VCaP (cell line): ENCODE results near the gene RNF157.
"Not testable (repeated sequence)": the region's sequence is repeated elsewhere in the genome, so short reads cannot be mapped to it uniquely, and the experiment has no call there.

Source experiments
- H3K27ac ChIP-seq: fragments of 450-650 bp; 2 replicates; pipeline ENCODE4 v1.5.1; 2017
- CTCF ChIP-seq: fragments of 450-650 bp; conservative IDR thresholded peaks from 2 replicates; pipeline ENCODE4 v1.5.1; 2017; ENCODE audit warnings: mild to moderate bottlenecking, moderate library complexity

RNF157 gene

GRCh38 chr17:76223802-76224201 is 16.5 kb downstream of the RNF157 start:
- H3K27ac ChIP-seq = no peak overlapping the region
- no peak for TF ChIP-seq CTCF

- no peak for TF ChIP-seq CTCF
- H3K27ac ChIP-seq = no peak overlapping the region
These were observed 20.5 kb downstream of the RNF157 start for GRCh38 chr17:76219670-76220383.

DNA sequence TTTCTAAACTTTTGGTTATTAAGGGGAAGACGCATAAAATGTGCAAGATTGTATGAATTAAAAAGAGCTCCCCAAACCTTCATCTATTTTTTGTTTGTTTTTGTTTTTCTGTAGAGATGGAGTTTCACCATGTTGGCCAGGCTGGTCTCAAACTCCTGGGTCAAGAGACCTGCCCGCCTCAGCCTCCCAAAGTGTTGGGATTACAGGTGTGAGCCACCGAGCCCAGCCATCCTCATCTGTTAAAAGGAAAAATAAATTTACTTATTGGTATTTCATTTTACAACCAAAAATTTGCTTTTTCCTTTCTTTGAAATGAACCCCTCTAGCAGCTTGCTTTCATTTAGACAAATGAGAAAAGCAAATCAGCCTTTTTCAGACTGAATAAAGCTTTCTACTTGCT is 23.2 kb downstream of the RNF157 start:
- no peak overlapping the region for H3K27ac ChIP-seq
- no peak for TF ChIP-seq CTCF

- no peak for TF ChIP-seq CTCF
- H3K27ac ChIP-seq = no peak overlapping the region
These were observed 26.8 kb downstream of the RNF157 start for GRCh38 chr17:76213491-76213890.

GRCh38 chr17:76208120-76208519 is 32.2 kb downstream of the RNF157 start:
- TF ChIP-seq CTCF = no peak
- H3K27ac ChIP-seq = no peak overlapping the region

DNA sequence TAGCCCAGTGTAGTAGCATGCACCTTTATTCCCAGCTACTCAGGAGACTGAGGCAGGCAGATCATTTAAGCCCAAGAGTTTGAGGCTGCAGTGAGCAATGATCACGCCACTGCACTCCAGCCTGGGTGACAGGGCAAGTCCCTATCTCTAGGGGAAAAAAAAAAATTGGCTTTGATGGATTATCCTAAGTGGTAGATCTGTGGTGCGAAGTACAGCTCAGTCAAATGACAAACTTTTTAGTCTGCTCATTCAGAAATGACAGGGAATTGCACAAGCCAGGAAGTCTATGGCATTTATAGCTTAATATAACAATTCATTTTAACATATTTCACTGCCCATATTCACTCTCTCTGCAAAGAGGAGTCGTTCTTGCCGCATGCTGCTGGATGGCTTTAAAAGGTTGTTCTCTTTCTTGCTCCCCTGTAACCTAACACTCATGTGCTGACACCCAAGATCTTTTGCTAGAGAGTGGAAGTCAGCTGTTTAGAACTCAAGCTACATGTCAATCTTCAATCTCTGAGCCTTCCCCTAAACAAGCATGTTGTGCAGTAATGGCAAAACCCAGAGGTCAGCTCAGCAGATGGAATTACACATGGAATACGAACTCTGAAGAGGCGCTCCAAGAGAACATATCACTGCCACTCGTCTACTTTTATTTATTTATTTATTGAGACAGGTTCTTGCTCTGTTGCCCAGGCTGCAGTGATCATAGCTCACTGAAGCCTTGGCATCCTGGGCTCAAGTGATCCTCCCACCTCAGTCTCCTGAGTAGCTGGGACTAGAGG is 32.8 kb downstream of the RNF157 start:
- no peak for TF ChIP-seq CTCF
- no peak overlapping the region for H3K27ac ChIP-seq

DNA sequence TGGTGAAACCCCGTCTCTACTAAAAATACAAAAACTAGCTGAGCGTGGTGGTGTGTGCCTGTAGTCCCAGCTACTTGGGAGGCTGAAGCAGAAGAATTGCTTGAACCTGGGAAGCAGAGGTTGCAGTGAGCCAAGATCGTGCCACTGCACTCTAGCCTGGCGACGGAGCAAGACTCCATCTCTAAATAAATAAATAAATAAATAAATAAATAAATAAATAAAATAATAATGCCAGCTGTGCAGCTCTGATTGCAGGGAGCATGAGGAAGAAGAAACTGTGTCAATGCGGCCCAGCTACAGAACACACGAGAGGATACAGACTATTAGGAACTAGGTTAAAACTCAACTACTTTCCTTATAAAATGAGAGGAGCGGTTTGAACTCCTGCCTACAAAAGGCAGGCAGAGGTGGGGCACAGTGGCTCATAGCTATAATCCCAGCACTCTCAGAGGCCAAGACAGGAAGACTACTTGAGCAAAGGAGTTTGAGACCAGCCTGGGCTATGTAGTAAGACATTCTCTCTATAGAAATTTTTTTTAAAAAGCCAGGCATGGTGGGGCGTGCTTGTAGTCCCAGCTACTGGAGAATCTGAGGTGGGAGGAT is 34.6 kb downstream of the RNF157 start:
- not testable (repeated sequence) for H3K27ac ChIP-seq

GRCh38 chr17:76204277-76204676 is 36.0 kb downstream of the RNF157 start:
- no peak for TF ChIP-seq CTCF
- H3K27ac ChIP-seq = no peak overlapping the region
